HG03565 (cell line): ENCODE data around the gene LACTBL1.
"Not testable (repeated sequence)": the region's sequence is repeated elsewhere in the genome, so short reads cannot be mapped to it uniquely, and the experiment has no call there.

Experiments
- ATAC-seq: cut with Tn5 transposase; IDR thresholded peaks from one replicate; pipeline ENCODE4 v1.9.1; 2021; ENCODE audit warnings: mild to moderate bottlenecking, moderate library complexity; ENCODE audit not compliant: unreplicated experiment

The LACTBL1 gene

GRCh38 chr1:22945171-22945570, 27.5 kb downstream of the LACTBL1 start:
- ATAC-seq, result not testable (repeated sequence)

DNA sequence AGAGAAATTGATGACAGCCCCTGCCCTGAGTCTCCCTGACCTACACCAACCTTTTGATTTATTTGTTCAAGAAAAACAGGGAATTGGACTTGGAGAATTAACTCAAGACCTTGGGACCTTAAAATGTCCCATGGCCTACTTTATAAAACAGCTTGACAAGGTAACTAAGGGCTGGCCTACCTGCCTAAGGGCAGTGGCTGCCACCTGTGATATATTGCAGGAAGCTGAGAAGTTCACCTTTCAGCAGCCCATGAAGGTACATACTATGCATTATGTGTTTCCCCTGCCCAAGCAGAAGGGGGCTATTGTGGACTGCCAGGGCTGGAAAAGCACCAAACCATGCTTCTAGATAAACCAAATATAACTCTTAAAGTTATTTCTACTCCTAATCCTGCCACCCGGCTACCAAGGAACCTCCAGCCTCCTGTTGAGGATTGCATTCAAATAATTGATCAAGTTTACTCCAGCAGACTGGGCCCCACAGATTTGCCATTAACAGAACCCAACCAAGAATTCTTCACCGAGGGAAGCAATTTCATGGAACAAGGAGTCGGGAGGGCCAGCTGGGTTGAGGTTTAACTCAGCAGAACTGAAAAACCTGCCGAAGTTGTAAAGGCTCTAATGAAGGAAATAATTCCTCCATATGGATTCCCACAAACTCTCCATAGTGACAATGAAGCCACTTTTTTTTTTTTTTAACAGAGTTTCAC, 28.2 kb downstream of the LACTBL1 start:
- no peak for ATAC-seq

DNA sequence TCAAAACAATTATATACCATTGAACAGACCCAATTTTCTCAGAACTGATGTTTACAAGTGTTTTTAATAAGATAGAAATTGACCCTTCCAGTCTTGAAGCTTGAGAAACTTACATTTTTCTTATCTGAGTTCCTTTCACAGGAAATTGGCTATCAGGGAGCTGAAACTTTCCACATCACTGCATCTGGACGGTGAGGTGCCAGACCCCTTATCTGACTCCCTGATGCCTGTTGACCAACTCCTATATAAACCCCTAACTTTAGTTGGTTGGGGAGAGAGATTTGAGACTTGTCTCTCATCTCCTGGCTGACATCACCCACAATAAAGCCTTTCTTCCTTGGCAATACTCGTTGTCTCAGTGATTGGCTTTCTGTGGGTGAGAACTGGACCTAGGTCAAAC, 31.4 kb downstream of the LACTBL1 start:
- no peak for ATAC-seq

- no peak for ATAC-seq
These were observed 36.0 kb downstream of the LACTBL1 start for GRCh38 chr1:22936681-22937080.

GRCh38 chr1:22935433-22935832, 37.2 kb downstream of the LACTBL1 start:
- ATAC-seq, result no peak

GRCh38 chr1:22932803-22933470, 39.7 kb downstream of the LACTBL1 start:
- no peak for ATAC-seq

DNA sequence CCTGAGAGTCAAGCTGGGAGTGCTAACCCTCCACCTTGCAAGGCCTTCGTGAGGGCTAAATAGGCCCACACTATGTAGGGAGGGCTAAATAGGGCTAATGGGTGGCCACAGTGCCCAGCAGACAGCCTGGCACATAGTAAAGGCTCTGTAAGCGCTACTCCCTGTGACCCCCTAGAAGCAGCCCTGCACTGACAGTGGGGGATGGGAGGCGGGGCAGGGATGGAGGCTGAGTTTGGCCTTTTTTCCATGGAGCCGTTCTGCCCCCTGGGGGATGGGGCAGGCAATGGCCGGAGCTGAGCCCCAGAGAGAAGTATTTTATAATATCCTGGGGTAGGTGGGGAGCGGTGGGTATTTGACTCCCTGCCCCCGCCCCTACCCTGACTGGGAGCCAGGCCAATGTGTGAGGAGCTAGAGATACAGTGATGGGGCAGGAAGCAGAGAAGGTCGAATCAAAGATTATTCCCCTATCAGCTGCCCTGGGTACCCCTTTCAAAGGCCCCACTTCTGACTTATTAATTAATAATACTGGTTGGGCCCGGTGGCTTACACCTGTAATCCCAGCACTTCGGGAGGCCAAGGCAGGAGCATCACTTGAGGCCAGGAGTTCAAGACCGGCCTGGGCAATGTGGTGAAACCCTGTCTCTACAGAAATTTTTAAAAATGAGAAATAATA, 42.3 kb downstream of the LACTBL1 start:
- no peak for ATAC-seq

DNA sequence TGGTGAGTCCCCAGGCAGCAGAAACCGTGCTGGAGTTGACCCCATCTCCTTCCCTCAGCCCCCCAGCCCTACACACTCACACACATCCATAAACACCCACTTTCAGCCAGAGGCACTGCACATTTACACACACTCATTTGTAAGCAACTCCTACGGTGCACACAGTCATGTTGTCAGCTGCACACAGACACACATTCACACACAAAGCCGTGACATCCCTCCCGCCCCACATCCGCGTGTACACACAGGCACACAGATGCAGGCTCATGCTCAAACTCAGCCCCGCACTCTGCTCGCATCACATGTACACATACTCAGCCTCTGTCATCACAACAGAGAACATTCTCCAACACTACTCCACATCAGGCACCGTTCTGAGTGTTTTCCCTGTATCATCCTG, 47.6 kb downstream of the LACTBL1 start:
- no peak for ATAC-seq

DNA sequence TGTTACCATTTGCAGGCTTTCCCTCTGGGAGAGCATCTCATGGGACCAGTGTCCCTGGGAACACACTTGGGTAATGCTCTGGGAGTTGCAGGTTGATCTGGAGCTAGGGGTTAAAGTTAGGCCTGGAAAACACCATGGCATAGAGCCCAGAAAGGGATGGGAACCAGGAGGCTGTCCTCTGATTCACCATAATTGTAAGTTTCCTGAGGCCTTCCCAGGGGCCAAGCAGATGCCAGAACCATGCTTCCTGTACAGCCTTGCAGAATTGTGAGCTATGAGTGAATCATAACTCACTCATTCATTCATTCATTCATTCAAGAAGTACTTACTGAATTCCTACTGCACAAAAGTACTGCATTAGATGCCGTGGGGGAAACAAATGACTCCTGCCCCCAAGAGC, 50.0 kb downstream of the LACTBL1 start:
- no peak for ATAC-seq

DNA sequence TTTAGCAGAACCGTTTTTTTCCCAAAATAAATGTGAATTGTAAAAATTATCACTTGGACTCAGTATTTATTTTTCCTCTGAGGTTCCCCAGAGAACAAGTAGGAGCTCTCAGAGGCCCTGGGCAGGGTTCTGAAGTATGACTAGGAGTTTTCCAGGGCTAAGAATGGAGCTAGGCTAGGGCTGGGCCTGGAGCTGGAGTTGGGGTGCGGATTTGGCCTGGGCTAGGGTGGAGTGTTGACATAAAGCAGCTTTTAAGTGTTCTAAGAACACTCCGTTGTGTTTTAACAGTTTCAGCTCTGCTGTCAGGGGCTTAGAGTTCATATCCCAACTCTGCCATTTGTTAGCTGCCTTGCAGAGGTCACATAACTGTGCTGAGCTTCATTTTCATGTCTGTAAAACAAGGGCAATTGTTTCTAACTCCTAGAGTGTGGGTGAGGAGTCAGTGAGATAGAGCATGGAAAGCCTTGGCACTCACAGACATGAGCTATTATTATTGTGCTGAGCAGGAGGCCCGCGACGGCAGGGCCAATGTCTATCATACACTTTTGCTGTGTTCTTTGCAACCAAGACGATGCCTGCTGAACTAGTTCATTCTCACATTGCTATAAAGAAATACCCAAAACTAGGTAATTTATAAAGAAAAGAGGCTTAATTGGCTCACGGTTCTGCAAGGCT, 51.1 kb downstream of the LACTBL1 start:
- no peak for ATAC-seq

GRCh38 chr1:22920734-22921451, 51.8 kb downstream of the LACTBL1 start:
- no peak for ATAC-seq

- no peak for ATAC-seq
These were observed 52.5 kb downstream of the LACTBL1 start for GRCh38 chr1:22920026-22920733.

GRCh38 chr1:22919341-22920025, 53.2 kb downstream of the LACTBL1 start:
- no peak for ATAC-seq

DNA sequence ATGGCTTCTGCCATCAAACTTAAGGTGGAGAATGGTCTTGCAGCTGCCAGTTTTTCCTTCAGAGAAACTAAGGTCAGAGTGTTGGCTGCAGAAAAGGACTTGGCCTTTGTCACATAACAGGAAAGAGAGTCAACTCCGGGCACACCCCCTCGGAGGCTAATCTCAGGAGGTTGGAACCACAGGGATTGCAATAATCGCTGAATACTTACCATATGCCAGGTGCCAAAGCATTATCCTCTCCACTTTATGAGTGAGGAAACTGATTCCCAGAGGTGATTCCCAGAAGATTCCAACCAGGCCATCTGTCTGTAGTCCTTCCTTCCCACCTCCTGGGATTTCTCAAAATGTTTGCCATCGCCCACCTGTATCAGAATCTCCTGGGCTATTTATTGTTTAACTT, 54.0 kb downstream of the LACTBL1 start:
- no peak for ATAC-seq

GRCh38 chr1:22917989-22918388, 54.7 kb downstream of the LACTBL1 start:
- no peak for ATAC-seq

- no peak for ATAC-seq
These were observed 56.2 kb downstream of the LACTBL1 start for GRCh38 chr1:22916471-22916820.

DNA sequence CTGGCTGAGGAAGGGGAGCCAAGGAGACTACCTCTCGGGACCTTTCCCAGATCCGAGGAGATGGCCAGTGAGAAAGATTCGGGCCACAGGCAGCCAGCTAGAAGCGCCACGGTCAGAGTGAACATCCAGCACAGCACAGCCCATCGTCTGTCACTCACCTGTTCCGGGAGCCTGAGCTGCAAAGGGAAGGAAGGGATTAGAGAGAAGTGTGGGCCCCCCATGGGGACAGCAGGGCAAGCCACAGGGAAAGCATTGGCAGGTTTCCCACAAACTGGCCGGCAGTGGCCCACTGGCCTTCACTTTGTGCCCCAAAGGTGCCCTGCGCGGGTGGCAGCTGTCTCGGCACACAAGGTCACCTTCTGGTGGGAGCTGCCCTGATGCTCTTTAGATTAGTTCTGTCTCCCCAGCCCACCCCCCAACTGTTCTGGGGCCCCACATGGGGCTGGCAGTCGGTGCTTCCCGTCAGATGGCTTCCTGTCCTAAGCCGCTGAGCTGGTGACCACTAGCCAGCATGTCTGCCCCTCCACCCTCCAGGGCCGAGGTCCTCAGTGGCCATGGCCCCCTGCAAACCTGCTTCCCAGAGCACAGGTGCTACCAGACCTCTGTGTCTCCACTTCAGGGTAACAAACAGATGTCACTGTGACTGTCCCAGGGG, 56.7 kb downstream of the LACTBL1 start:
- ATAC-seq, result no peak

DNA sequence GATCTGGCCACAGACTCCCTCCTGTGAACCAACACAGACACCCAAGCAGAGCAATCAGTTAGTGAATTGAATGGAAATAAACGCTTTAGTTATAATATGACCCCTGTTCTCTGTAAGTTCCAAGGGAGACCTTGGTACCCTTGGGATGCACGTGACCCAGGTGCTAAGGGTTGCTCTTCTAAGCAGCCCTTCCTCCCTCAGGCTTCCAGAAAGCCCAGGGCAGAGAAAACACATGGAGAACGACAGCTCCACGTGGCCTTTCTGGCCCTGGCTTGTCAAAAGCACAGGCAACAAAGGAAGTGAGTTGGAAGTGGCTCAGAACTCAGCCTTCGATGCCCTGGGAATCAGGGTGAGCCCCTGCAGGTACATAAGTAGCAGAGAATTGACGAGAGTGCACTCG, 57.4 kb downstream of the LACTBL1 start:
- no peak for ATAC-seq

DNA sequence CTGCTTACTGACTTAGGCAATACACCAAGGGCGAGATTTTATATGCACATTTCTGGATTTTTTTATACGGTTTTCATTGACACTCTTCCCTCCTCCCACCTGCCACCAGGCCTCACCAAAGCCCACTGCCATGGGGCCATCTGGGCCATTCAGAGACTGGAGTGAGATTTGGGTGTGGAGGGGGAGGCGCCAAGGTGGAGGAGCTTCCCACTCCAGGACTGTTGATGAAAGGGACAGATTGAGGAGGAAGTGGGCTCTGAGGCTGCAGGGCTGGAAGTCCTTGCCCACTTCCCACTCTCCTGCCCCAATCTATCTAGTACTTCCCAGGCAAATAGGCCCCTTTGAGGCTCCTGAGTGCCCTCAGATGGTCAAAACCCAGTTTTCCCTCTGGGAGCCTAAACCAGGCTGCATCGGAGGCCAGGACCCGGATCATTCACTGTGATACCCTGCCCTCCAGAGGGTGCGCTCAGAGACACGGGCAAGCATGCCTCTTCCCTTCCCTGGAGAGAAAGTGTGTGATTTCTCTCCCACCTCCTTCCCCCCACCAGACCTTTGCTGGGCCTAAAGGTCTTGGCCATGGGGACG, 57.9 kb downstream of the LACTBL1 start:
- ATAC-seq, result no peak
